CD4-positive, alpha-beta T cell treated with Interleukin-21 for 1 hour (primary cell): ENCODE data around the gene FKBP15.
"Not testable (repeated sequence)": the region's sequence is repeated elsewhere in the genome, so short reads cannot be mapped to it uniquely, and the experiment has no call there.

Experiments used
- DNase-seq: peaks from one replicate; pipeline ENCODE4 v3.0.0-alpha.2; 2020

Gene FKBP15

DNA sequence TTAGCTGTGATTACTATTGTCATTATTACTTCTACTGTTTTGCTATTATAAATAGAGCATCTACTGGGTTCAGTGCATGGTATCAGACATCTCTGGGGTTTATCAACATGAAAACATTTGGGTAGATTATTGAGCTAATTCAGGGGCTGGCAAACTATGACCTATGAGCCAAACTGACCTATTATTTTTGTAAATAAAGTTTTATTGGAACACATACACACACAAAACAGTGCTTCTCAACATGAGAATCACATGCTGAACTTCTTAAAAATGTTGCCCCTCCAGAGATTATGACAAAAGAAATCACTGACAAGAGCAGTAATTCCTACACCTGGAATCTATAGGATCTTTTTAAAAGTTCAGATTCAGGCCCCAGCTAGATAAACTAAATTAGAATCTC, 39.9 kb downstream of the FKBP15 start:
- DNase-seq = no peak

DNA sequence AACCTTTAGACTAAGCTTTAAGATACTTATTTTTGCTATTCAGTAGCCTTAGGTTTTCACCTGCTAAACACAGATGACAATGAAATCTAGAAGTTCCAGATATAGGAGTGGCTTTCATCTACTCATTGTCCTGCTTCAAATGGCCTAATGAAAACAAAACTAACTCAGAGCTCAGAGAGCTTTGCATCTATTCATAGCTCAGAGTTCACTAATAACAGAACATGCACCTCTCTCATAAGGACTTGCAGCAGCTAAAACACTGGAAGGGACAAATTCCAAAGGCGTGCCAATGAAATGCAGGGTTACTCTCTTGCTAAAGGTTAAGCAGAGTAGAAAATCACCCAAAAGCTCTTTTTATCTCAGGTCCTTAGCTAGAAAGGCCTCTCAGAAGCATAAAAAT, 41.2 kb downstream of the FKBP15 start:
- DNase-seq = no peak

GRCh38 chr9:113178087-113178486, 43.0 kb downstream of the FKBP15 start:
- no peak for DNase-seq

GRCh38 chr9:113177251-113177650, 43.8 kb downstream of the FKBP15 start:
- DNase-seq = no peak

GRCh38 chr9:113176803-113177202, 44.3 kb downstream of the FKBP15 start:
- DNase-seq = no peak

DNA sequence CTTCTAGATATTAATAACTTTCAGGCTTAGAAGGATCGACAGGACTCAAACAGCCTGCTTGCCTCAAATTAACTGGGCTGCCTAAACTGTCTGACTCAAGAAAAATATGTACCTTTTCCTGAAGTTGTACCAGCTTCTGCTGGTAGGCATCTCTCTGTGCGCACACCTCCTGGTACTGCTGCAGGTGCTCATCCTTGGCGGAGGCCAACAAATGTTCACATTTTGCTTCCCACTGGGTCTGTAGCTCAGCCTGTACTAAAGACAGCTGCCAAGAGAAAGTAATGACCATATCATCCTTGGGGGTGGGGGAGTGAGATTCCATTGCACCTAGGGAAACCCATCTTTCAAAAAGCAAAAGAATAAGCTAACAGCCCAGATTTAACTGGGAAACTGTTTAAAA, 47.7 kb downstream of the FKBP15 start:
- DNase-seq = no peak

- no peak for DNase-seq
Measured at GRCh38 chr9:113168809-113169208, 52.3 kb downstream of the FKBP15 start.

- no peak for DNase-seq
Measured at GRCh38 chr9:113166039-113166438, 55.0 kb downstream of the FKBP15 start.

GRCh38 chr9:113164536-113165300, 56.4 kb downstream of the FKBP15 start:
- no peak for DNase-seq

- no peak for DNase-seq
Measured at GRCh38 chr9:113163001-113163400, 58.1 kb downstream of the FKBP15 start.

GRCh38 chr9:113160571-113160970, 60.5 kb downstream of the FKBP15 start:
- DNase-seq = no peak

DNA sequence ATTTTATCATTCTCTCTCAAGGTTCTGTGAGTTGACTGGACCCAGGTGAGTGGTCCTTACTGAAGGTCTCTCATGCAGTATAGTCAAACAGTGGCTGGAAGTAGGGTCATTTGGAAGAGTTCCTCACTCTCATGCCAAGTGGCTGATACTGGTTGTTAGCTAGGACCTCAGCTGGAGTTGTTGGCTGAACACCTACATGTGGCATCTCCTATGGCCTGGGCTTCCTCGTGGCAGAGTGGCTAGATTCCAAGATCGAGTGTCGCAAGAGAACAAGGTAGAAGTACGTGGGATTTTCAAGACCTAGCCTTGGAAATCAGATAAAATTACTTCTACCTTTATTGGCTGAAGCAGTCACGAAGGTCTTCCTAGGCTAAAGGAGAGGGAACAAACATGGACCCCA, 62.6 kb downstream of the FKBP15 start:
- no peak for DNase-seq

GRCh38 chr9:113156880-113157279, 64.2 kb downstream of the FKBP15 start:
- no peak for DNase-seq

DNA sequence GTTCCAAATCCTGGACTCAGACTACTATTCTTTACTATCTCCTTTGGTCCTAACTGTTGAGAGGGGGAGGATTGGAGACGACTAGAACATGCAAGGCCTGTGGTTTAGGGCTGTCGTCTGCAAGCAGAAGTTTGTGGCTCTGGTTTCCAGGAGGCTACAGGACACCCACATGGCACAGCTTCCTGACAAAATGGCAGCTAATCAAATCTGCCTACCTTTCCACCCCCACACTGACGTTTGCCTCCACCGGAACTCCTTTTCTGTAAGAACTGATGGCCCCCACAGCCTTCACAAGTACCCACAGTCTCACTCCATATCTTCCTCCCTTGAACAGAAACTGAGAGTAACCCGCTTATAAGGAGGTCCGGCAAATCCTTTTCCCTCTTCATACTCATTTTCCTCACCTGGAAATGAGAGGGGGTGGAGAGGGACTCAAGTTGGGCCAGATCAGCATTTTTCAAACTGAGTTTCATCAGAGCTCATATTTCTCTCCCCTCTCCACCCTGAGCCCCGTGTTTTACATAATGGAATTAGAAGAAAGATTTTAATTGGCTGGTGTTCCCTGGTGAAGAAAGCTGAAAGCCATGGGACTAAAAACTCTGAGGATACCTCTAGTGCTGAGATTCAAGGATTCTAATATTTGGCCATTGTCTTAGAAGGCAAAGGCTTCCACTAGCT, 65.0 kb downstream of the FKBP15 start:
- DNase-seq = peak; percentile 51

DNA sequence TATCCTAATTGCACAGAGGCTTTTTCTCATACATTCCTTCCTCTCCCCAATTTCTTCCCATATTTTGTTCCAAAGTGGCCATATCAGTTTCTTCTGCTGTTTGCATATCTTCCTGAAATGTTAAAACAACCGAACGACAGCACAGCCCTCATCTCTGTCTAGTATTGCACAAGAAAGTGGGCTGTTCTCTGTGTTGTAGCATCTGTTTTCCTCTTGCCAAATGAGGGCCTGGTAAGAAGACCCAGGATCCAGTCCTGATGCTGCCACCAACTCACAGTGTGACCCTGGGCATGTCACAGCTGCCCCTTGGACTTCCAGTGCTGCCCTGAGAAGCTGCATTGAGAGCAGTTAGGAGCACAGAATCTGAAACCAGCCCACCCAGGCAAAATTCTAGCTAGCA, 66.1 kb downstream of the FKBP15 start:
- no peak for DNase-seq

DNA sequence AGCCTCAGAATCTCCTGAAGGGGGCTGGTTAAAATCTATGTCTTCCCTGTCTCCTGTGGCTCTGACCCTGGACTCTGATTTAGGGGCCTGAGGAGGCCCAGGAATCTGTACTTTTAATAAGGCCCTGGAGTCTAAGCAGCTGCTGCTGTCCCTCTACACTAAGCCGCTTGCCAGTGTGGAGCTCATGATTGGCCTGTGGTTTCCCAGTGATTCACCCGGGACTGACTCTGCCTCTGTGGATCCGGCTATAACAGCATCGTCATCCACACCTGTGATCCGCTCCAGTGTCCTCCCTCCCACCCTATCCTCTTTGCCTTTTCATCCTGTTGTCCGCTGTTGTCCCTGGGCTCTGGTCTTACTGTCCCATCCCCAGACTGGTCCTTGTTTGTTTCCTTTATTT, 66.6 kb downstream of the FKBP15 start:
- no peak for DNase-seq

DNA sequence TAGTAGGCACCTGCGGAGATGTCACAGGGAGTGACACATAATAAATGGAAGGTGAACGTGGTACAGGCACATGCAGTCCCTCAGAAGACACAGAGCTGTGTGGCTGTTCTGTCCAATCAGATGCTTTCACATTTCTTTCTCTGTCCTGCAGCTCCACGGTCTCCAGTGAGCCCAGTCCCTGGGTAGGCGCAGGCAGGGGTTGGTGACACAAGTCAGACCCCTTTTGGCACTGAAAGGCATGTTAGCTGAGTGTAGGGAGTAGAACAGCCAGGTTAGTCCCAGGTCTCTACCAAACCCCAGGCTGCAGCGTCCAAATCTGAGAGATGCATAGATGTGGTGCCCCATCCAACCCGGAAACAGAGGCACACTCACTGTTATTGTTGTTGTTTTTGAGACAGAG, 67.5 kb downstream of the FKBP15 start:
- no peak for DNase-seq

DNA sequence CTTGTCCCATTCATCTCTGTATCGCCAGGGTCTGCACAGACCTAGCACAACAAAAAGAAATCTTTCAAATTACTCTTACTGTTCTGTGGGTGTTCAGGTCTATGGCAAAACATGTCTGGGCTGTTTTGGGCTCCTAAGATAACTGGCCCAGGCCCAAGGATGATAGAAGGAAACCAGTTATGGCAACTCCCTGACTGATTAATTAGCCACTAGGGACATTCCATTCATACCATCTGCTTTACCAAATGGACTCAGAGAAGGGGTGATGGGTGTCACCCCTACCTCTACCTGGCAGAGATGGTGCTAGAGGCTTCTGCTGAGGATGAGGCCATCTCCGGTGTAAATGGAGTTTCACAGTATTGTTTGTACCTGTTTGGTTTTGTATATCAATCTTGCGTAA, 68.4 kb downstream of the FKBP15 start:
- peak; percentile 12 for DNase-seq

- peak; percentile 13 for DNase-seq
Measured at GRCh38 chr9:113151696-113152630, 69.1 kb downstream of the FKBP15 start.

DNA sequence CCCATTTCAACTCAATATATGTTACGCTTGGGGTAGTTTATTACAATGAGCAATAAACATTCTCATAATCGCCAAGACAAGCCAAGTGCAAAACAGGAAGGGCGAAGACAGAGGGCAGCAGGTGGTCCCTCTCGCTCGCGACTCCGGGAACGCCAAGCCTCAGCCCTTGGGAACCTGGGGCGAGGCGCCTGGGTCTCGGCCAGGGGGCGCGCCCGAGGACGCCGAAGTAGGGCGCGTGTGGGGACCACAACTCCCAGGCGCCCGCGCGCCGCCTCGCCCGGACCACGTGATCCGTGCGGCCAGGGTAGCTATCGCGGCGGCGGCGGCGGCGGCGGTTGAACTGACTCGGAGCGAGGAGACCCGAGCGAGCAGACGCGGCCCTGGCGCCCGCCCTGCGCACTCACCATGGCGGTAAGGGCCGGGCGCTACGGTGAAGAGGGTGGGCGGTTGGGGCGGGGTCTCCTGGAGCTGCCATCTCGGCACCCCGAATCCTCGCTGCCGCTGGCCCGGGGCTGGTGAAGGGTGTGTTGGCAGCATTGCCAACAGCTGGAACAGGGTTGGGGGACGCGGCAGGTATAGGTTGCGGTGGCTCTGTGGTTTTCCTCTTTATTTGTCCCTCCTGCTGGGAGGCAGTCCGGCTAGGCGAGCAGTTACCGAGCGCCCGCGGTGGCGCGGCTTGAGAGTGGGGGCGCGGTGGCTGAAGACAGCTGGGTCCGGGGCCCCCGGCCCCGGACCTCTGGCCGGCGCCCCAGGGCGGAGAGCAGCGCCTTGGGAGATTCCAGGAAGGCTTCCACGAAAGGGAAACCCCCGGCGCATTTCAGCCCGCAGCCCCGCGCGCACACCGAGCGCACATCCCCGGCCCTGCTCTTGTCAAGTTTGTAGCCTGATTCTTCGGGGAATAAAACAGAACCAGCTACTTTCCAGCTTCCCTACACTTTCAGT, 70.1 kb downstream of the FKBP15 start, which contains the start of gene SLC31A2:
SLC31A2 (plus strand) TSS at position 338 of the 942 bp plus-strand sequence; CDS start at position 406, 68 bp downstream.
- DNase-seq = peak; percentile 84

DNA sequence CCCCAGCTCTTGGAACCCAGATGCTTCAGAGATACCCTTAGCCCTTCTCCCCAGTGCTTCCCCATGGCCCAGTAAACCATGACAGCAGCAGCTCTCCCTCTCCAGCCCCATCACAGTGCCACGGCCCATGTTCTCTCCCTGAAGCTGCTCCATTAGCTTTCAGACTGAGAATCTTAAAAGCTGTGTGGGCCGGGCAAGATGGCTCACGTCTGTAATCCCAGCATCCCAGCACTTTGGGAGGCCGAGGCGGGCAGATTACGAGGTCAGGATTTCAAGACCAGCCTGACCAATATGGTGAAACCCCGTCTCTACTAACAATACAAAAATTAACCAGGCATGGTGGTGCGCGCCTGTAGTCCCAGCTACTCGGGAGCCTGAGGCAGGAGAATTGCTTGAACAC, 71.5 kb downstream of the FKBP15 start:
- DNase-seq = not testable (repeated sequence)
